B cell (primary cell): ENCODE measurements around the gene PLEKHH3. TPM values are rescaled to one million over a fixed set of nuclear protein-coding genes. Genes with fewer than 3 reads are reported as not detected.

Experiments used
- ATAC-seq: fragments of 200-7000 bp; cut with Tn5 transposase; one replicate; pipeline ENCODE4 v1.10.0; 2021; ENCODE audit warnings: low read depth, mild to moderate bottlenecking, moderate number of reproducible peaks, moderate library complexity
- CTCF ChIA-PET: fragments of 350-600 bp; sonication (Branson Sonifier 250); formaldehyde crosslinking; loops from one replicate; lab custom pipeline; 2021; ENCODE audit warnings: antibody characterized with exemption, inconsistent platforms; lab: Charles Lee
- POLR2A ChIA-PET: fragments of 350-600 bp; sonication (Branson Sonifier 250); formaldehyde crosslinking; loops from one replicate; lab custom pipeline; 2021; ENCODE audit warnings: antibody characterized with exemption; lab: Charles Lee
- DNase-seq: peaks from one replicate; pipeline ENCODE4 v3.0.0; 2013
- H2AFZ ChIP-seq: 2 replicates; pipeline ENCODE4 v1.6.1; 2012; ENCODE audit warnings: mild to moderate bottlenecking, low read depth, low read length; ENCODE audit not compliant: insufficient read depth, poor library complexity, severe bottlenecking
- H3K27ac ChIP-seq, 2 donors: 1 replicate in 1 of 2; 2 replicates in 1 of 2; pipeline ENCODE4 v1.5.1; 2012 to 2013; ENCODE audit warnings: low read length in 2 of 2, mild to moderate bottlenecking in 2 of 2, moderate library complexity in 1 of 2
- H3K27me3 ChIP-seq, 4 experiments: fragments of 200-600 bp in 1 of 4; sonication (generic) in 1 of 4; replicated peaks in 1 of 4; 1 replicate in 2 of 4; 2 replicates in 2 of 4; pipeline versions ENCODE4 v1.6.1 to v1.7.0; 2013 to 2016; ENCODE audit warnings: low read length in 3 of 4, mild to moderate bottlenecking in 2 of 4, mixed read lengths in 1 of 4, moderate library complexity in 1 of 4; ENCODE audit not compliant: insufficient read depth in 4 of 4, control insufficient read depth in 3 of 4; ENCODE audit errors: control extremely low read depth in 1 of 4
- H3K36me3 ChIP-seq, 2 experiments: replicated peaks in 1 of 2; 1 replicate in 1 of 2; 2 replicates in 1 of 2; pipeline versions ENCODE4 v1.6.1 to v1.7.1; 2013; ENCODE audit warnings: low read length in 1 of 2; ENCODE audit not compliant: insufficient read depth in 2 of 2, control insufficient read depth in 1 of 2; ENCODE audit errors: control extremely low read depth in 1 of 2, extremely low read depth in 1 of 2
- H3K4me1 ChIP-seq, 2 donors: fragments of 200-600 bp in 1 of 2; sonication (generic) in 1 of 2; 1 replicate in 1 of 2; 2 replicates in 1 of 2; pipeline versions ENCODE4 v1.5.1 to v1.6.1; 2013 to 2017; ENCODE audit warnings: low read length in 2 of 2; ENCODE audit not compliant: control insufficient read depth in 2 of 2, insufficient read depth in 2 of 2
- H3K4me2 ChIP-seq: replicated peaks from 2 replicates; pipeline ENCODE3; 2012; ENCODE audit warnings: mild to moderate bottlenecking, low read depth, low read length; ENCODE audit not compliant: poor library complexity, severe bottlenecking
- H3K4me3 ChIP-seq, 5 experiments: fragments of 200-600 bp in 1 of 5; sonication (generic) in 1 of 5; 1 replicate in 3 of 5; 2 replicates in 2 of 5; pipeline versions ENCODE4 v1.5.1 to v1.7.0; 2011 to 2016; ENCODE audit warnings: low read length in 4 of 5, mild to moderate bottlenecking in 4 of 5, low read depth in 2 of 5, control low read depth in 1 of 5, moderate library complexity in 1 of 5; ENCODE audit not compliant: insufficient read depth in 1 of 5; ENCODE audit errors: control extremely low read depth in 1 of 5, extremely low read depth in 1 of 5
- H3K79me2 ChIP-seq: fragments of 200-600 bp; sonication (generic); one replicate; pipeline ENCODE4 v1.6.0; 2016; ENCODE audit warnings: low read length; ENCODE audit not compliant: control insufficient read depth, insufficient read depth
- H3K9ac ChIP-seq: fragments of 200-600 bp; sonication (generic); 2 replicates; pipeline ENCODE4 v1.6.1; 2017; ENCODE audit warnings: mild to moderate bottlenecking, low read length, moderate library complexity
- H3K9me3 ChIP-seq, 3 donors: one replicate each; pipeline versions ENCODE4 v1.6.1 to v1.7.1; 2013; ENCODE audit warnings: low read length in 2 of 3; ENCODE audit not compliant: control insufficient read depth in 2 of 3, insufficient read depth in 1 of 3; ENCODE audit errors: control extremely low read depth in 1 of 3
- H4K20me1 ChIP-seq: 2 replicates; pipeline ENCODE4 v1.6.0; 2012; ENCODE audit warnings: mild to moderate bottlenecking, low read length; ENCODE audit not compliant: insufficient read depth, control insufficient read depth, poor library complexity, severe bottlenecking
- H3K27ac Mint-ChIP-seq: one replicate; pipeline ENCODE4 v1.8.0; 2021; ENCODE audit warnings: mixed read lengths
- H3K27me3 Mint-ChIP-seq: one replicate; pipeline ENCODE4 v1.8.0; 2021; ENCODE audit warnings: mixed read lengths
- H3K4me1 Mint-ChIP-seq: one replicate; pipeline ENCODE4 v1.8.0; 2021; ENCODE audit warnings: mixed read lengths
- H3K4me3 Mint-ChIP-seq: one replicate; pipeline ENCODE4 v1.8.0; 2021; ENCODE audit warnings: mixed read lengths
- H3K9me3 Mint-ChIP-seq: one replicate; pipeline ENCODE4 v1.8.0; 2022; ENCODE audit warnings: mixed read lengths; ENCODE audit not compliant: insufficient read depth
- EZH2 ChIP-seq: IDR thresholded peaks from 2 replicates; pipeline ENCODE4 v1.6.1; 2012; ENCODE audit warnings: borderline replicate concordance, low read depth, mild to moderate bottlenecking, moderate library complexity, low read length; ENCODE audit not compliant: insufficient read depth, poor library complexity, severe bottlenecking
- WGBS: methylation state at CpG from one replicate; pipeline ENCODE4 v1.1.5; 2013; ENCODE audit warnings: missing lambda C conversion rate; ENCODE audit not compliant: insufficient coverage; 5-methylcytosine and 5-hydroxymethylcytosine counted together
- intact Hi-C: fragments of 100-400 bp; cut with micrococcal nuclease; formaldehyde crosslinking; loops from one replicate; pipeline ENCODE4 v1.10.0; 2022
- polyA plus RNA-seq: library from polyadenylated mRNA; depleted of rRNA; stranded (reverse); fragments of >200 nt; gene quantifications from 2 replicates; pipeline ENCODE4 v1.2.3, GENCODE V29; 2012
- total RNA-seq, 2 donors: library from RNA; stranded (reverse); fragments of 120-200 nt in 1 of 2; gene quantifications; 1 replicate in 1 of 2; 2 replicates in 1 of 2; pipeline versions ENCODE4 v1.2.3 to v1.2.4, GENCODE V29; 2013 to 2022
- TF ChIP-seq, protein P1 (sequence below): fragments of 200-600 bp; IDR thresholded peaks from one replicate; pipeline ENCODE4 v1.8.0; 2022; ENCODE audit warnings: antibody characterized with exemption, mild to moderate bottlenecking

Gene PLEKHH3
- total and polyA plus RNA-seq, 2 donors (not counting 1 experiment from before 2014, with no cell fraction given), result 0.44 to 0.67 TPM

GRCh38 chr17:42673266-42673884 lies 3.4 kb downstream of the PLEKHH3 start:
- DNase-seq (no peak), ATAC-seq (no peak)
- Histone ChIP-seq H3K36me3 (no peaks in the 10 kb centered on the region), H3K9me3 (peaks cover 0 to 30% (median 0%) of the 10 kb centered on the region in 3 donors), H3K27me3 (peaks cover 0 to 71% (median 28%) of the 10 kb centered on the region in 4 experiments), H3K79me2 (no peaks in the 10 kb centered on the region), H3K4me3 (no peak overlapping the region), H3K4me2 (peak overlapping the region; percentile 65), H2AFZ (no peak overlapping the region), H3K27ac (no peak overlapping the region), H3K4me1 (peaks cover 57 to 66% of the 10 kb centered on the region in 2 donors), H3K9ac (no peak overlapping the region), H4K20me1 (peaks cover 26% of the 10 kb centered on the region)
- peaks cover 19% of the 10 kb centered on the region for H3K27me3 Mint-ChIP-seq
- H3K27ac Mint-ChIP-seq, result no peak overlapping the region
- H3K9me3 Mint-ChIP-seq, result no peaks in the 10 kb centered on the region
- H3K4me3 Mint-ChIP-seq, result no peak overlapping the region
- ChIA-PET CTCF (interaction anchor here (0.6 to 2.5 kb wide), 8 partner anchors 10 to 95 kb away, joined by 3 to 13 read pairs (median 4); partner anchors contain the start of genes RETREG3 and TUBG1), POLR2A (no interaction called here)
- intact Hi-C loops, result loop anchor here (10.0 kb wide), 2 partner anchors 311 to 479 kb away; partner anchors contain the start of genes GHDC, PTGES3L and RUNDC1
- no peak for TF ChIP-seq EZH2
- TF ChIP-seq, protein P1, sequence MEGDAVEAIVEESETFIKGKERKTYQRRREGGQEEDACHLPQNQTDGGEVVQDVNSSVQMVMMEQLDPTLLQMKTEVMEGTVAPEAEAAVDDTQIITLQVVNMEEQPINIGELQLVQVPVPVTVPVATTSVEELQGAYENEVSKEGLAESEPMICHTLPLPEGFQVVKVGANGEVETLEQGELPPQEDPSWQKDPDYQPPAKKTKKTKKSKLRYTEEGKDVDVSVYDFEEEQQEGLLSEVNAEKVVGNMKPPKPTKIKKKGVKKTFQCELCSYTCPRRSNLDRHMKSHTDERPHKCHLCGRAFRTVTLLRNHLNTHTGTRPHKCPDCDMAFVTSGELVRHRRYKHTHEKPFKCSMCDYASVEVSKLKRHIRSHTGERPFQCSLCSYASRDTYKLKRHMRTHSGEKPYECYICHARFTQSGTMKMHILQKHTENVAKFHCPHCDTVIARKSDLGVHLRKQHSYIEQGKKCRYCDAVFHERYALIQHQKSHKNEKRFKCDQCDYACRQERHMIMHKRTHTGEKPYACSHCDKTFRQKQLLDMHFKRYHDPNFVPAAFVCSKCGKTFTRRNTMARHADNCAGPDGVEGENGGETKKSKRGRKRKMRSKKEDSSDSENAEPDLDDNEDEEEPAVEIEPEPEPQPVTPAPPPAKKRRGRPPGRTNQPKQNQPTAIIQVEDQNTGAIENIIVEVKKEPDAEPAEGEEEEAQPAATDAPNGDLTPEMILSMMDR, result no peak
- H3K4me1 Mint-ChIP-seq, result peaks cover 50% of the 10 kb centered on the region
- WGBS, result 39% methylated on average over 25 of the region's 30 CpGs

GRCh38 chr17:42672038-42672437 lies 4.8 kb downstream of the PLEKHH3 start:
- peaks cover 42% of the 10 kb centered on the region for H3K4me1 Mint-ChIP-seq
- Histone ChIP-seq H3K79me2 (no peaks in the 10 kb centered on the region), H2AFZ (no peak overlapping the region), H3K27me3 (peaks cover 0 to 71% (median 28%) of the 10 kb centered on the region in 4 experiments), H3K27ac (no peak overlapping the region), H3K4me1 (peaks cover 48 to 56% of the 10 kb centered on the region in 2 donors), H4K20me1 (peaks cover 17% of the 10 kb centered on the region), H3K9ac (no peak overlapping the region), H3K9me3 (peaks cover 0 to 30% (median 0%) of the 10 kb centered on the region in 3 donors), H3K4me3 (no peak overlapping the region), H3K4me2 (no peak overlapping the region), H3K36me3 (no peaks in the 10 kb centered on the region)
- intact Hi-C loops, result loop anchor here (10.0 kb wide), 2 partner anchors 313 to 477 kb away; partner anchors contain the start of genes GHDC, PTGES3L and RUNDC1
- DNase-seq, result no peak
- POLR2A ChIA-PET, result no interaction called here
- ATAC-seq, result no peak
- H3K27me3 Mint-ChIP-seq, result peaks cover 18% of the 10 kb centered on the region
- H3K4me3 Mint-ChIP-seq, result peak overlapping the region; percentile 87
- peak overlapping the region; percentile 65 for H3K27ac Mint-ChIP-seq
- H3K9me3 Mint-ChIP-seq, result no peaks in the 10 kb centered on the region
- CTCF ChIA-PET, result interaction anchor here (2.5 kb wide), 1 partner anchor 94 kb away, joined by 12 read pairs; the partner anchor contains the start of gene PSMC3IP
- 82% methylated on average over 28 of the region's 28 CpGs for WGBS
- no peak for TF ChIP-seq EZH2
- TF ChIP-seq, protein P1, result no peak
